Stimulated activated naive B cell treated with anti-CD40 and anti-IgM and Interleukin-4, amounts not matched to agents 10 μg/mL and 1 μg/mL and 100 μg/mL, for 72 hours (primary cell): Measurements from ENCODE around the gene ZNF236.
A peak's percentile ranks its signal among the peaks of the same experiment; 100 is the strongest.

ENCODE experiments used
- ATAC-seq, 2 donors: fragments of 150-1000 bp; cut with Tn5 transposase; replicated peaks; 2 replicates each; pipeline ENCODE4 v1.10.0; 2021; ENCODE audit warnings: moderate library complexity in 1 of 2
- DNase-seq: peaks from one replicate; pipeline ENCODE4 v3.0.0; 2021
- H3K27ac Mint-ChIP-seq: one replicate; pipeline ENCODE4 v1.8.0; 2022; ENCODE audit warnings: mild to moderate bottlenecking, mixed read lengths
- H3K27me3 Mint-ChIP-seq, 2 donors: one replicate each; pipeline ENCODE4 v1.8.0; 2022; ENCODE audit warnings: mixed read lengths in 2 of 2
- H3K36me3 Mint-ChIP-seq, 2 donors: one replicate each; pipeline ENCODE4 v1.8.0; 2022; ENCODE audit warnings: mixed read lengths in 2 of 2, mild to moderate bottlenecking in 1 of 2
- H3K4me1 Mint-ChIP-seq, 2 donors: one replicate each; pipeline ENCODE4 v1.8.0; 2022; ENCODE audit warnings: mixed read lengths in 2 of 2, mild to moderate bottlenecking in 1 of 2
- H3K4me3 Mint-ChIP-seq, 2 donors: one replicate each; pipeline ENCODE4 v1.8.0; 2022; ENCODE audit warnings: mild to moderate bottlenecking in 2 of 2, mixed read lengths in 2 of 2, moderate library complexity in 1 of 2
- H3K9me3 Mint-ChIP-seq, 2 donors: one replicate each; pipeline ENCODE4 v1.8.0; 2022; ENCODE audit warnings: mixed read lengths in 2 of 2, mild to moderate bottlenecking in 1 of 2

Gene ZNF236

GRCh38 chr18:76827205-76828200, 5.1 kb downstream of the ZNF236 start:
- Mint-ChIP-seq H3K9me3 (peaks cover 0 to 2% of the 10 kb centered on the region in 2 donors), H3K4me3 (no peak overlapping the region)
- no peak for DNase-seq

GRCh38 chr18:76834379-76834778, 12.0 kb downstream of the ZNF236 start:
- peaks cover 13 to 15% of the 10 kb centered on the region in 2 donors for H3K36me3 Mint-ChIP-seq
- H3K27ac Mint-ChIP-seq = no peak overlapping the region
- no peak overlapping the region for H3K4me3 Mint-ChIP-seq
- ATAC-seq (no peak), DNase-seq (no peak)
- H3K27me3 Mint-ChIP-seq = no peaks in the 10 kb centered on the region
- H3K9me3 Mint-ChIP-seq = peaks cover 0 to 2% of the 10 kb centered on the region in 2 donors
- peaks cover 17 to 29% of the 10 kb centered on the region in 2 donors for H3K4me1 Mint-ChIP-seq

More at GRCh38 chr18:76827205-76828200, 5.1 kb downstream of the ZNF236 start:
- peaks cover 7 to 15% of the 10 kb centered on the region in 2 donors for H3K36me3 Mint-ChIP-seq
- peaks cover 27 to 42% of the 10 kb centered on the region in 2 donors for H3K4me1 Mint-ChIP-seq
- no peaks in the 10 kb centered on the region for H3K27me3 Mint-ChIP-seq
- no peak for ATAC-seq
- peak overlapping the region; percentile 20 for H3K27ac Mint-ChIP-seq

GRCh38 chr18:76835380-76835779, 13.0 kb downstream of the ZNF236 start:
- H3K27ac Mint-ChIP-seq = no peak overlapping the region
- H3K4me3 Mint-ChIP-seq = no peak overlapping the region
- peaks cover 14 to 35% of the 10 kb centered on the region in 2 donors for H3K4me1 Mint-ChIP-seq
- H3K36me3 Mint-ChIP-seq = peaks cover 13 to 15% of the 10 kb centered on the region in 2 donors
- ATAC-seq (no peak), DNase-seq (no peak)
- peaks cover 0 to 2% of the 10 kb centered on the region in 2 donors for H3K9me3 Mint-ChIP-seq
- H3K27me3 Mint-ChIP-seq = no peaks in the 10 kb centered on the region

DNA sequence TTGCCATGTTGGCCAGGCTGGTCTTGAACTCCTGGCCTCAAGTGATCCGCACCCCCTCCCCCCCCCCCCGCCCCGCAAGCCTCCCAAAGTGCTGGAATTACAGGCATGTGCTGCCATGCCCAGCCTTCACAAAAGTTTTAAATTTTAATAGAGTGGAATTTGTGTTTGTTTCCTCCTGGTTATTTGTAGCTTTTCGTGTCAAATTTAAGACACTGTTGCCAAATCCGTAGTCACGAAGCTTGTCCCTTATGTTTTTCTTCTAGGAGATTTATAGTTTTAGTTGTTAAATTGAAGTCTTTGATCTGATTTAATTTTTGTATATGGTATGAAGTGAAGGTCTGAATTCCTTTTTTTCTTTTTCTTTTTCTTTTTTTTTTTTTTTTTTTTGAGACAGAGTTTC, 14.7 kb downstream of the ZNF236 start:
- Mint-ChIP-seq H3K27ac (no peak overlapping the region), H3K4me1 (peaks cover 14 to 35% of the 10 kb centered on the region in 2 donors)

GRCh38 chr18:76838182-76838581, 15.8 kb downstream of the ZNF236 start:
- Mint-ChIP-seq H3K4me3 (no peak overlapping the region), H3K27ac (no peak overlapping the region), H3K36me3 (peaks cover 5 to 6% of the 10 kb centered on the region in 2 donors), H3K9me3 (no peaks in the 10 kb centered on the region), H3K27me3 (no peaks in the 10 kb centered on the region), H3K4me1 (peaks cover 12 to 29% of the 10 kb centered on the region in 2 donors)
- DNase-seq (no peak), ATAC-seq (no peak)

More for the DNA sequence above, 14.7 kb downstream of the ZNF236 start:
- ATAC-seq (no peak), DNase-seq (no peak)
- Mint-ChIP-seq H3K27me3 (no peaks in the 10 kb centered on the region), H3K36me3 (peaks cover 9 to 12% of the 10 kb centered on the region in 2 donors), H3K9me3 (no peaks in the 10 kb centered on the region), H3K4me3 (no peak overlapping the region)

GRCh38 chr18:76839086-76839794, 16.9 kb downstream of the ZNF236 start:
- ATAC-seq (no peak), DNase-seq (no peak)
- no peaks in the 10 kb centered on the region for H3K9me3 Mint-ChIP-seq
- H3K27me3 Mint-ChIP-seq = no peaks in the 10 kb centered on the region
- peaks cover 3 to 6% of the 10 kb centered on the region in 2 donors for H3K36me3 Mint-ChIP-seq
- H3K27ac Mint-ChIP-seq = no peak overlapping the region
- peaks cover 15 to 27% of the 10 kb centered on the region in 2 donors for H3K4me1 Mint-ChIP-seq
- no peak overlapping the region for H3K4me3 Mint-ChIP-seq

DNA sequence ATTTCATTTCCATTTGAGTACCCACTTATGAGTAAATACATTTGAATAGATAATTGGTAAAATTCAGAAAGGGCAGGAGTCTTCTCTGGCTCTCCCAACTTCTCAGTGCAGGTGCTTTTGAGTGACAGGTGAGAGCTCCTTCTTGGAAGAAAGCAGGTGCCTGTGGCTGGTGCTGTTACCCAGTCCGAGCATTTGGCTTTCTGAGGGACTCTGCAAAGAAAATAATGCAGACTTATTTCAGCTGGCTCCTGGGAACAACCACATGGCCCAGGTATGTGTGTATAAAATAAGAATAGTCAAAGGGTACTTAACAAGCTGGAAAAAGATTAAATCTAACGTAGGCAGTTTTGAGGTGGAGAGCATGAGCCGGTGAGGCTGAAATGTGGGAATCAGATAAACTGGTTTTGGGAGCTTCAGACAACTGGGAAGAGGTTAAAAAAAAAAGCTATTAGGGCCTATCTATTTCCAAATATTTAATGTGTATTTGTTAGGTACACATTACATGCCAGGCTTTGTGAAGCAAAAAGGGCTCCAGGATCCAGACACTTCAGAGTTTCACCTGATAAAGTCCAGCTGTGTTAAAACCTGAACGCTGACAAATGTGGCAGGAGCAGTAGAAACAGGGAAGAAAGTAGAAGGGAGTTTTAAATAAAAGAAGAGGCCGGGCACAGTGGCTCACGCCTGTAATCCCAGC, 20.6 kb downstream of the ZNF236 start:
- Mint-ChIP-seq H3K4me1 (peaks cover 15 to 27% of the 10 kb centered on the region in 2 donors), H3K9me3 (no peaks in the 10 kb centered on the region), H3K27me3 (no peaks in the 10 kb centered on the region), H3K27ac (no peak overlapping the region), H3K36me3 (peaks cover 2 to 4% of the 10 kb centered on the region in 2 donors), H3K4me3 (no peak overlapping the region)
- ATAC-seq = no peak
- no peak for DNase-seq

DNA sequence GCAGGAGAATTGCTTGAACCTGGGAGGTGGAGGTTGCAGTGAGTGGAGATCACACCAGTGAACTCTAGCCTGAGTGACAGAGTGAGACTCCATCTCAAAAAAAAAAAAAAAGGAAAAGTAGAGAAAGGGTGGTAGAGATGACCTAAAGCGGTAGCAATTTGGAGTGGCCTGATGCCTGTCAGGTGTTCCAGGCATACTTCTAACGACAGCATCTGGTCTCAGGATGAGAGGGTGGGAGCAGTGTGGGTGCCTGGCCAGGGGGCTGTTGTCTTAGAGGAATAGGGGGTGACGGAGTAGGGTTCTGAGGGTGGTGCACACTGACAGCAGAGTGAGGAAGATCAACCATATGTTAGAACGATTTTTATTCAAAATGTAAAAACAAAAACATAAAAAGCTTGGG, 21.8 kb downstream of the ZNF236 start:
- no peaks in the 10 kb centered on the region for H3K27me3 Mint-ChIP-seq
- ATAC-seq = no peak
- no peak overlapping the region for H3K27ac Mint-ChIP-seq

GRCh38 chr18:76844742-76845477, 22.6 kb downstream of the ZNF236 start:
- no peak overlapping the region for H3K4me3 Mint-ChIP-seq
- H3K4me1 Mint-ChIP-seq = peaks cover 10 to 16% of the 10 kb centered on the region in 2 donors
- peaks cover 2 to 4% of the 10 kb centered on the region in 2 donors for H3K36me3 Mint-ChIP-seq
- no peak for DNase-seq
- H3K27ac Mint-ChIP-seq = no peak overlapping the region
- H3K9me3 Mint-ChIP-seq = no peaks in the 10 kb centered on the region
- H3K27me3 Mint-ChIP-seq = no peaks in the 10 kb centered on the region
- no peak for ATAC-seq

More for the DNA sequence above, 21.8 kb downstream of the ZNF236 start:
- peaks cover 2 to 4% of the 10 kb centered on the region in 2 donors for H3K36me3 Mint-ChIP-seq
- H3K9me3 Mint-ChIP-seq = no peaks in the 10 kb centered on the region
- no peak for DNase-seq
- no peak overlapping the region for H3K4me3 Mint-ChIP-seq
- H3K4me1 Mint-ChIP-seq = peaks cover 9 to 21% of the 10 kb centered on the region in 2 donors

GRCh38 chr18:76846217-76846616, 23.9 kb downstream of the ZNF236 start:
- no peak for ATAC-seq
- no peak overlapping the region for H3K27ac Mint-ChIP-seq
- peaks cover 0 to 2% of the 10 kb centered on the region in 2 donors for H3K36me3 Mint-ChIP-seq

GRCh38 chr18:76847916-76848315, 25.6 kb downstream of the ZNF236 start:
- no peak overlapping the region for H3K4me3 Mint-ChIP-seq
- no peak for DNase-seq
- H3K36me3 Mint-ChIP-seq = peaks cover 10 to 15% of the 10 kb centered on the region in 2 donors
- no peaks in the 10 kb centered on the region for H3K9me3 Mint-ChIP-seq
- no peak for ATAC-seq
- H3K27ac Mint-ChIP-seq = no peak overlapping the region
- H3K27me3 Mint-ChIP-seq = no peaks in the 10 kb centered on the region
- H3K4me1 Mint-ChIP-seq = peaks cover 10% of the 10 kb centered on the region in 2 donors

More at GRCh38 chr18:76846217-76846616, 23.9 kb downstream of the ZNF236 start:
- Mint-ChIP-seq H3K9me3 (no peaks in the 10 kb centered on the region), H3K27me3 (no peaks in the 10 kb centered on the region), H3K4me1 (peaks cover 10% of the 10 kb centered on the region in 2 donors), H3K4me3 (no peak overlapping the region)
- no peak for DNase-seq

- Mint-ChIP-seq H3K36me3 (peaks cover 15% of the 10 kb centered on the region in 2 donors), H3K27me3 (no peaks in the 10 kb centered on the region), H3K4me3 (no peak overlapping the region), H3K4me1 (peaks cover 4 to 10% of the 10 kb centered on the region in 2 donors), H3K27ac (no peak overlapping the region), H3K9me3 (no peaks in the 10 kb centered on the region)
- ATAC-seq (no peak), DNase-seq (no peak)
These were observed 27.8 kb downstream of the ZNF236 start for GRCh38 chr18:76850112-76850511.

DNA sequence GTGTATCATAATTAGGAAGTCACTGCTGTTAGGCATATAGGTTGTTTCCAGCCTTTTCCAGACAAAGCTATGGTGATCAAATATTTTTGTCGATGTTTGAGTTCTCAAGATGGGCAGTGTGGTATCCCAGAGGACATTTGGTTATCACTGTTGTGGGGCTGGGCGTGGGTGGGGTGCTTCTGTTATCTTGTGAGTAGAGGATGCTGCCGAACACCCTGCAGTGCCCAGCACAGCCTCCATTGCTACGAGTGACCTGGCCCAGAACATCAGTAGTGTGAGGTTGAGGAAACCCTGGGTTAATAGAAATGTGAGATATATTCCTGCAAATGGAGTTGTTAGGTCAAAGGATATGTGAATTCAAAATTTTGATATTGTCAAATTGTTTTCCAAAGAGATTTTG, 33.2 kb downstream of the ZNF236 start:
- Mint-ChIP-seq H3K27me3 (no peaks in the 10 kb centered on the region), H3K36me3 (peaks cover 35 to 47% of the 10 kb centered on the region in 2 donors)
- ATAC-seq = no peak

More for the DNA sequence above, 33.2 kb downstream of the ZNF236 start:
- peaks cover 0 to 12% of the 10 kb centered on the region in 2 donors for H3K4me1 Mint-ChIP-seq
- no peaks in the 10 kb centered on the region for H3K9me3 Mint-ChIP-seq
- no peak overlapping the region for H3K27ac Mint-ChIP-seq
- no peak overlapping the region for H3K4me3 Mint-ChIP-seq
- DNase-seq = no peak
